Measurements from ENCODE around the gene SGTB. TPM values are rescaled to one million over a fixed set of nuclear protein-coding genes. Genes with fewer than 3 reads are reported as not detected.
"Not testable (repeated sequence)": the region's sequence is repeated elsewhere in the genome, so short reads cannot be mapped to it uniquely, and the experiment has no call there.

SGTB gene
- polyA plus RNA-seq, 6 donors from 2014 or later, result 1.9 to 4.3 (median 3.2) TPM

DNA sequence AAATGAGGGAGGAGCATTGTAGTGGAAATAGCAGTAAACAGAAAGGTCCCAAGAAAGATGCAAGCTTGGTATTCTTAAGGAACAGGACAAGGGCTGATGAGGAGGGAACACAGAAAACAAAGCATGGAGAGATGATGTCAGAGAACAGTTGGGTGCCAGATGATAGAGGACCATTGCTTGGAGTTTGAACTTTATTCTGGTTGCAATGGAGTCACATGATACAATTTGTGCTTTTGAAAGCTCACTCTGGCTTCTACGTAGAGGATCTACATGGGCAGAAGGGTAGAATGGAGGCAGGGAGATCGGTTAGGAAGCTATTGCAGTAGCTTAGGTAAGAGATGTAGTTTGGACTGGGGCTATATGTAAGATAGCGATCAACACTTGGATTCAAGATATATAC is 39.8 kb downstream of the SGTB start:
- Mint-ChIP-seq H3K9me3 (peaks cover 0 to 4% (median 0%) of the 10 kb centered on the region in 7 donors), H3K27me3 (no peaks in the 10 kb centered on the region), H3K36me3 (peaks cover 45 to 54% of the 10 kb centered on the region in 2 donors), H3K4me1 (peaks cover 0 to 5% (median 0%) of the 10 kb centered on the region in 3 donors), H3K27ac (peak overlapping the region in 1 of 6 donors; percentile 0), H3K4me3 (no peak overlapping the region)
- ATAC-seq (ENCODE audit: low read depth in 2 of 2), result no peak
- no peak for DNase-seq

GRCh38 chr5:65676056-65676455 is 45.9 kb downstream of the SGTB start:
- not testable (repeated sequence) for H3K4me1 Mint-ChIP-seq; H3K27ac Mint-ChIP-seq; H3K27me3 Mint-ChIP-seq; DNase-seq; H3K9me3 Mint-ChIP-seq; ATAC-seq (ENCODE audit: low read depth in 2 of 2); H3K4me3 Mint-ChIP-seq
- H3K36me3 Mint-ChIP-seq, result peaks cover 37 to 44% of the 10 kb centered on the region in 2 donors

DNA sequence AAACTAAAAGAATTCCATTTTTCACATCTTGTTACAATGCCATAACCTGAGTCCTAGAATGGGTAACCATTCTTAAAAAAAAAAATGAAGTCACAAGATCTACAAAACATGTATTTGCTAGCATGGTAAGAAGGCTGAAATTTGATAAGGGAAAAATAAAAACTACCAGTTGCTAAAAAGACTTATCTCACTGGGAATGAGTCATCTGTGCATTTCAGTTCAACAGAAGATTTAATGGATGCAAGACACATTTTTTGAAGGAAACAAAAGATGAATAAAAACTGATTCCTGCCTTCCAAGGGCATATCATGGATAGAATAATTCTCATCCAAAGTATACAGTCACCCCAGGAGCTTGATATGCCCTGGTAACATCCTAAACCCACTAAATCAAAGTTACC is 47.2 kb downstream of the SGTB start:
- Mint-ChIP-seq H3K9me3 (no peaks in the 10 kb centered on the region), H3K27ac (no peak overlapping the region), H3K4me3 (no peak overlapping the region), H3K36me3 (peaks cover 29 to 35% of the 10 kb centered on the region in 2 donors), H3K4me1 (no peaks in the 10 kb centered on the region), H3K27me3 (no peaks in the 10 kb centered on the region)
- ATAC-seq (ENCODE audit: low read depth in 2 of 2) (no peak), DNase-seq (no peak)

DNA sequence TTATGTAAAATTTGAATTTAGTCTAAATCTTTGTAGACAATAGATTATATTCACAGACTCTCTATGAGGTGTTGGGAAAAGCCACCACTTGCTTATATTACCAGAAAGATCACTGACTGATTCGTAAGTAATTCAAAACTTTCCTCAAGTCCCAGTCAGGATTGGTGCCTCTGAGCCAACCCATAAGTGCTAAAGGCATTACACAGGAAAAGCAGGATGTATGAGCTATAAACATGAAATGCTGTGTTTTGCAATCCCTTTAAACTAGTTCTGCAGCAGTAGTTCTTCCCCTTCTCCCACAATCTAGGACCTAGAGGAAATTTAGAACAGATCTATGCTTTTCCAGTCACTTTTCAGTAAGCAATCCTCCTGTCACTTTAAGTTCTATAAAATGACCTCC is 49.1 kb downstream of the SGTB start:
- Mint-ChIP-seq H3K27ac (no peak overlapping the region), H3K4me3 (no peak overlapping the region), H3K27me3 (no peaks in the 10 kb centered on the region), H3K4me1 (no peaks in the 10 kb centered on the region), H3K36me3 (peaks cover 25 to 28% of the 10 kb centered on the region in 2 donors), H3K9me3 (no peaks in the 10 kb centered on the region)
- ATAC-seq (ENCODE audit: low read depth in 2 of 2) (no peak), DNase-seq (no peak)

DNA sequence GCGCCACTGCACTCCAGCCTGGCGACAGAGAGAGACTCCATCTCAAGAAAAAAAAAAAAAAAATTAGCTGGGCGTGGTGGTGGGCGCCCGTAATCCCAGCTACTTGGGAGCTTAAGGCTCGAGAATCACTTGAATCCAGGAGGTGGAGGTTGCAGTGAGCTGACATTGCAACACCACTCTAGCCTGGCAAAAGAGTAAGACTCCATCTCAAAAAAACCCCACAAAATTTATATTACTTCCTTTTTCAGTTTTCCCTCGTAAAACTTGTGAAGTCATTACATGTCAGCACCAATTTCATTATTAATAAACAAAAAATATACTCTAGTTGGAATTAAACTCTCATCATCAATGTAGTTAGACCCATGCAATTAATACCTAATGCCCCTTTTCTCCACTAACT is 53.2 kb downstream of the SGTB start:
- no peaks in the 10 kb centered on the region for H3K27me3 Mint-ChIP-seq
- ATAC-seq (ENCODE audit: low read depth in 2 of 2) (no peak), DNase-seq (no peak)
- H3K4me1 Mint-ChIP-seq, result no peaks in the 10 kb centered on the region
- H3K4me3 Mint-ChIP-seq, result no peak overlapping the region
- no peak overlapping the region for H3K27ac Mint-ChIP-seq
- H3K36me3 Mint-ChIP-seq, result no peaks in the 10 kb centered on the region
- no peaks in the 10 kb centered on the region for H3K9me3 Mint-ChIP-seq

- H3K4me1 Mint-ChIP-seq, result no peaks in the 10 kb centered on the region
- DNase-seq (no peak), ATAC-seq (ENCODE audit: low read depth in 2 of 2) (no peak)
- no peaks in the 10 kb centered on the region for H3K27me3 Mint-ChIP-seq
- no peaks in the 10 kb centered on the region for H3K9me3 Mint-ChIP-seq
- H3K27ac Mint-ChIP-seq, result peak overlapping the region in 3 of 6 donors; percentile 24 to 71 (median 61)
- peaks cover 0 to 8% of the 10 kb centered on the region in 2 donors for H3K36me3 Mint-ChIP-seq
- H3K4me3 Mint-ChIP-seq, result no peak overlapping the region
These were observed 57.9 kb downstream of the SGTB start for GRCh38 chr5:65663804-65664521.

DNA sequence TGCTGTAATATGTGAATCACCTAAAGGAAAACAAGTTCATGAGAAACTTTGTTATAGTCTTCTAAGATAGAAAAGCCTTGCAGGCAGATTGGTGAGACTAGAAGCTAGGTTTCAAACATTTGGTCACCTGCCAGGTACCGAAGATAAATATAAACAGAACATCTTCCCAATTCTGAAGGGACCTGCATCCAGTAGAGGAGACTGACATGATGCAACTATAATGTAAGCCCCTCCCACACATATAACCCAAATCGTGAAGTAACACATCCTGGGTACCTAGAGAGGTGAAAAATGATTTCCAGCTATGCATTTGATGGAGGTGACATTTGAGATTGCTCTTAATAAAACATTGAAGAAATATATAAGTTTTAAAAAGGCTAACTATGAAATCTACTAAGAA is 67.2 kb downstream of the SGTB start:
- Mint-ChIP-seq H3K4me3 (no peak overlapping the region), H3K9me3 (no peaks in the 10 kb centered on the region), H3K36me3 (peaks cover 0 to 13% of the 10 kb centered on the region in 2 donors), H3K27ac (no peak overlapping the region), H3K4me1 (no peaks in the 10 kb centered on the region), H3K27me3 (no peaks in the 10 kb centered on the region)
- ATAC-seq (ENCODE audit: low read depth in 2 of 2), result no peak
- DNase-seq, result no peak

GRCh38 chr5:65651144-65651543 is 70.8 kb downstream of the SGTB start:
- Mint-ChIP-seq H3K36me3 (peaks cover 0 to 6% of the 10 kb centered on the region in 2 donors), H3K27ac (no peak overlapping the region), H3K4me3 (no peak overlapping the region), H3K27me3 (no peaks in the 10 kb centered on the region), H3K9me3 (no peaks in the 10 kb centered on the region), H3K4me1 (no peaks in the 10 kb centered on the region)
- ATAC-seq (ENCODE audit: low read depth in 2 of 2) (no peak), DNase-seq (no peak)

DNA sequence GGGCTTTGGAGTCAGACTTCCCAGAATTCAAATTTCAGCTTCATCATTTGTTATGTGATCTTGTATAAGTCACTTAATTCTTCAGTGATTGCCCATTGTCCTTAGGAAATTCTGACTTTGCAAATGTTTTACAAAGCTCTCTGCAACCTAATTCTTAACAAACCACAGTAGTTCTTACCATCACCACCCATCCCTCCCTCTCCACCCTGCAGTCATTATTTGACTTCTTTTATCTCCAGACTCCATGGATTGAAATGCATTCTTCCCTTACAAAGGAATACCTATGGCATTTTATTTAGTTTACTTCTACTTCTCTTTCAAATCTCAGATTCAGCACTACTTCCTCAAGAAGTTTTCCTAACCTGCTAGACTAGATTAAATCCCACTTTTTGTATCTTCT is 74.0 kb downstream of the SGTB start:
- ATAC-seq (ENCODE audit: low read depth in 2 of 2), result no peak
- no peak for DNase-seq
- peak overlapping the region in 1 of 6 donors; percentile 44 for H3K27ac Mint-ChIP-seq
- H3K36me3 Mint-ChIP-seq, result no peaks in the 10 kb centered on the region
- H3K4me3 Mint-ChIP-seq, result no peak overlapping the region
- H3K27me3 Mint-ChIP-seq, result no peaks in the 10 kb centered on the region
- no peaks in the 10 kb centered on the region for H3K9me3 Mint-ChIP-seq
- H3K4me1 Mint-ChIP-seq, result no peaks in the 10 kb centered on the region

GRCh38 chr5:65646938-65647337 is 75.0 kb downstream of the SGTB start:
- DNase-seq, result no peak
- Mint-ChIP-seq H3K4me3 (no peak overlapping the region), H3K36me3 (no peaks in the 10 kb centered on the region), H3K27me3 (no peaks in the 10 kb centered on the region), H3K27ac (peak overlapping the region in 2 of 6 donors; percentile 39 to 81), H3K9me3 (no peaks in the 10 kb centered on the region), H3K4me1 (no peaks in the 10 kb centered on the region)
- no peak for ATAC-seq (ENCODE audit: low read depth in 2 of 2)

GRCh38 chr5:65640240-65640639 is 81.7 kb downstream of the SGTB start:
- peaks cover 0 to 4% (median 0%) of the 10 kb centered on the region in 3 donors for H3K4me1 Mint-ChIP-seq
- DNase-seq (no peak), ATAC-seq (ENCODE audit: low read depth in 2 of 2) (no peak)
- H3K27ac Mint-ChIP-seq, result no peak overlapping the region
- no peak overlapping the region for H3K4me3 Mint-ChIP-seq
- no peaks in the 10 kb centered on the region for H3K27me3 Mint-ChIP-seq
- H3K9me3 Mint-ChIP-seq, result no peaks in the 10 kb centered on the region
- H3K36me3 Mint-ChIP-seq, result peaks cover 13 to 17% of the 10 kb centered on the region in 2 donors

GRCh38 chr5:65630981-65631380 is 90.9 kb downstream of the SGTB start:
- peaks cover under 1 to 18% (median 10%) of the 10 kb centered on the region in 3 donors for H3K4me1 Mint-ChIP-seq
- no peaks in the 10 kb centered on the region for H3K36me3 Mint-ChIP-seq
- no peaks in the 10 kb centered on the region for H3K9me3 Mint-ChIP-seq
- no peak overlapping the region for H3K27ac Mint-ChIP-seq
- ATAC-seq (ENCODE audit: low read depth in 2 of 2), result no peak
- H3K4me3 Mint-ChIP-seq, result peak overlapping the region in 1 of 8 donors; percentile 7
- no peak for DNase-seq
- no peaks in the 10 kb centered on the region for H3K27me3 Mint-ChIP-seq

- H3K36me3 Mint-ChIP-seq, result no peaks in the 10 kb centered on the region
- H3K4me3 Mint-ChIP-seq, result peak overlapping the region; percentile 51 to 100 (median 80)
- H3K9me3 Mint-ChIP-seq, result no peaks in the 10 kb centered on the region
- no peaks in the 10 kb centered on the region for H3K27me3 Mint-ChIP-seq
- no peak for ATAC-seq (ENCODE audit: low read depth in 2 of 2)
- DNase-seq, result no peak
- peak overlapping the region in 5 of 6 donors; percentile 65 to 98 (median 97) for H3K27ac Mint-ChIP-seq
- peaks cover 19 to 48% (median 26%) of the 10 kb centered on the region in 3 donors for H3K4me1 Mint-ChIP-seq
These were observed 96.2 kb downstream of the SGTB start for GRCh38 chr5:65625743-65626142.
